NT2/D1 (cell line): ENCODE results near the gene ITGA1.

ENCODE experiments used
- DNase-seq: peaks from one replicate; pipeline ENCODE4 v3.0.0-alpha.2; 2011; ENCODE audit warnings: low read depth, low spot score
- H3K27me3 ChIP-seq: 2 replicates; pipeline ENCODE4 v1.6.0; 2011; ENCODE audit warnings: mild to moderate bottlenecking; ENCODE audit not compliant: insufficient read length, insufficient read depth
- H3K36me3 ChIP-seq: 2 replicates; pipeline ENCODE4 v1.6.1; 2011; ENCODE audit warnings: mild to moderate bottlenecking, low read length, mixed read lengths; ENCODE audit not compliant: insufficient read depth, insufficient read length
- H3K4me1 ChIP-seq: 2 replicates; pipeline ENCODE4 v1.5.1; 2011; ENCODE audit not compliant: insufficient read depth, insufficient read length
- H3K4me3 ChIP-seq: 2 replicates; pipeline ENCODE4 v1.5.1; 2011; ENCODE audit warnings: low read depth; ENCODE audit not compliant: insufficient read length
- H3K9ac ChIP-seq: 2 replicates; pipeline ENCODE4 v1.6.0; 2011; ENCODE audit warnings: low read depth; ENCODE audit not compliant: insufficient read length
- H3K9me3 ChIP-seq: 2 replicates; pipeline ENCODE4 v1.5.1; 2011; ENCODE audit warnings: mild to moderate bottlenecking, low read length; ENCODE audit not compliant: insufficient read depth
- SUZ12 ChIP-seq: IDR thresholded peaks from 2 replicates; pipeline ENCODE4 v1.6.1; 2011; ENCODE audit not compliant: insufficient read length, insufficient read depth; ENCODE audit errors: extremely low read depth
- YY1 ChIP-seq: IDR thresholded peaks from 2 replicates; pipeline ENCODE4 v1.6.1; 2011; ENCODE audit not compliant: insufficient read length, insufficient read depth
- ZNF274 ChIP-seq: IDR thresholded peaks from 2 replicates; pipeline ENCODE4 v1.6.1; 2011; ENCODE audit warnings: mild to moderate bottlenecking, low read depth, low read length

The ITGA1 gene

GRCh38 chr5:52821901-52822300 lies 34.2 kb downstream of the ITGA1 start:
- Histone ChIP-seq H3K36me3 (no peaks in the 10 kb centered on the region), H3K4me3 (no peak overlapping the region), H3K9me3 (no peaks in the 10 kb centered on the region), H3K9ac (no peak overlapping the region), H3K4me1 (no peaks in the 10 kb centered on the region), H3K27me3 (no peaks in the 10 kb centered on the region)
- no peak for DNase-seq
- no peak for TF ChIP-seq YY1
- TF ChIP-seq SUZ12, result no peak
- no peak for TF ChIP-seq ZNF274

GRCh38 chr5:52822437-52822836 lies 34.7 kb downstream of the ITGA1 start:
- no peak for DNase-seq
- no peaks in the 10 kb centered on the region for H3K36me3 ChIP-seq
- no peaks in the 10 kb centered on the region for H3K27me3 ChIP-seq
- TF ChIP-seq SUZ12 (no peak), YY1 (no peak), ZNF274 (no peak)
- no peak overlapping the region for H3K4me3 ChIP-seq
- H3K9me3 ChIP-seq, result no peaks in the 10 kb centered on the region
- no peak overlapping the region for H3K9ac ChIP-seq
- H3K4me1 ChIP-seq, result no peaks in the 10 kb centered on the region

GRCh38 chr5:52824827-52825226 lies 37.1 kb downstream of the ITGA1 start:
- Histone ChIP-seq H3K4me1 (no peaks in the 10 kb centered on the region), H3K9me3 (no peaks in the 10 kb centered on the region; the same call in 1 of the 2 replicates), H3K27me3 (no peaks in the 10 kb centered on the region), H3K36me3 (no peaks in the 10 kb centered on the region), H3K4me3 (no peak overlapping the region), H3K9ac (no peak overlapping the region)
- DNase-seq, result no peak
- TF ChIP-seq YY1, result no peak
- TF ChIP-seq SUZ12, result no peak
- no peak for TF ChIP-seq ZNF274

GRCh38 chr5:52825826-52826225 lies 38.1 kb downstream of the ITGA1 start:
- no peak overlapping the region for H3K9ac ChIP-seq
- TF ChIP-seq ZNF274 (no peak), SUZ12 (no peak), YY1 (no peak)
- no peaks in the 10 kb centered on the region for H3K27me3 ChIP-seq
- no peak for DNase-seq
- no peaks in the 10 kb centered on the region; the same call in 1 of the 2 replicates for H3K9me3 ChIP-seq
- H3K4me3 ChIP-seq, result no peak overlapping the region
- H3K4me1 ChIP-seq, result no peaks in the 10 kb centered on the region
- no peaks in the 10 kb centered on the region for H3K36me3 ChIP-seq

- H3K9me3 ChIP-seq, result no peaks in the 10 kb centered on the region; the same call in 1 of the 2 replicates
- TF ChIP-seq YY1 (no peak), SUZ12 (no peak), ZNF274 (no peak)
- no peaks in the 10 kb centered on the region for H3K27me3 ChIP-seq
- H3K36me3 ChIP-seq, result no peaks in the 10 kb centered on the region
- no peak overlapping the region for H3K4me3 ChIP-seq
- no peak overlapping the region for H3K9ac ChIP-seq
- DNase-seq, result no peak
- no peaks in the 10 kb centered on the region for H3K4me1 ChIP-seq
Measured at GRCh38 chr5:52827815-52828214, 40.1 kb downstream of the ITGA1 start.

- TF ChIP-seq SUZ12 (no peak), YY1 (no peak), ZNF274 (no peak)
- Histone ChIP-seq H3K36me3 (no peaks in the 10 kb centered on the region), H3K9ac (no peak overlapping the region), H3K9me3 (no peaks in the 10 kb centered on the region; the same call in 1 of the 2 replicates), H3K27me3 (no peaks in the 10 kb centered on the region), H3K4me3 (no peak overlapping the region), H3K4me1 (no peaks in the 10 kb centered on the region)
- DNase-seq, result no peak
Measured at GRCh38 chr5:52829664-52830063, 41.9 kb downstream of the ITGA1 start.

GRCh38 chr5:52830650-52831049 lies 42.9 kb downstream of the ITGA1 start:
- Histone ChIP-seq H3K36me3 (no peaks in the 10 kb centered on the region), H3K4me1 (no peaks in the 10 kb centered on the region), H3K9me3 (no peaks in the 10 kb centered on the region; the same call in 1 of the 2 replicates), H3K27me3 (no peaks in the 10 kb centered on the region), H3K9ac (no peak overlapping the region), H3K4me3 (no peak overlapping the region)
- TF ChIP-seq ZNF274 (no peak), YY1 (no peak), SUZ12 (no peak)
- DNase-seq, result no peak
